HG03108 (cell line): ENCODE results near the gene WTIP.
"Not testable (repeated sequence)": the region's sequence is repeated elsewhere in the genome, so short reads cannot be mapped to it uniquely, and the experiment has no call there.

ENCODE experiments used
- ATAC-seq: cut with Tn5 transposase; IDR thresholded peaks from one replicate; pipeline ENCODE4 v1.9.1; 2021; ENCODE audit warnings: moderate library complexity; ENCODE audit not compliant: unreplicated experiment

The WTIP gene

DNA sequence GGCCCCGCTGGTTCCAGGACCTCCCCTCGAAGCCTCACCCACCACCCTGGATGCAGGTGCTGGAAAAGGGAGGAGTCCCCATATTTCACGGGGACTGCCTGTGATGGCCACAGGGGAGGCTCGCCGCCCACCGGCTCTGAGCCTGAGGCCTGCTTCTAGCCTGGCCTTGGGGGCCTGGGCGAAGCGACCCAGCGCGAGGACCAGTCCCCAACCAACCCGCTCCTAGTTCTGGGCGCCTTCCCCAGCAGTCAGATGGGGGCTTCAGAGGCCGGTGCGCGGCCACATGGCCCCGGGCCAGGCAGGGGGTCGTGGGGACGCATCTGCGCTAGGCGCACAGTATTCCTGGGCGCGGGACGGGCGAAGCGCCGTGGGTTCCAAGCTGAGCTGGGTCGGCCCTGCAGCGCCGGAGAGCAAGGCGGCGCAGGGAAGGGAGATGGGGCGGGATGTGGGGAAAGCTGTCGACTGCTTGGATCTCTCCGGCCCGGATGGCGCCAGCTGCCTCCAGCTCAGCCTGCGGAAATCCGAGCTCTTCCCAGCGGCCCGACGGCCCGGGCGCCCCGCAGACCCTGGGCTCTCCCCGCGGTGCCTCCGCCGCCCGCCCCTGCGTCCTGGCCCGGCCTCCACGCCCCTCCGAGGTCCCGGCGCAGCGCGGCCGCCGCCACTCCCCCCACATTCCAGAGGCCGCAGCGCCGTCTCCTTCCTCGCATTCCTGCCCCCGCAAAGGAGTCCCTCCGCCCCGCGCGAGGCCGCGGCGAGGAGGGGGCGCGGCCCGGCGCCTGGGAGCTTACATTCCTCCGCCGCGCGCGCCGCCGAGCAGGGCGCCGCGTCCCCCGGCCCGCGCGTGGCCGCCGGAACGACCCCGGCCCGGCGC, at the start of gene WTIP:
TSS of gene WTIP (plus strand) at position 788 of the 871 bp plus-strand sequence. CDS start 217 bp downstream, outside the sequence.
- no peak for ATAC-seq

DNA sequence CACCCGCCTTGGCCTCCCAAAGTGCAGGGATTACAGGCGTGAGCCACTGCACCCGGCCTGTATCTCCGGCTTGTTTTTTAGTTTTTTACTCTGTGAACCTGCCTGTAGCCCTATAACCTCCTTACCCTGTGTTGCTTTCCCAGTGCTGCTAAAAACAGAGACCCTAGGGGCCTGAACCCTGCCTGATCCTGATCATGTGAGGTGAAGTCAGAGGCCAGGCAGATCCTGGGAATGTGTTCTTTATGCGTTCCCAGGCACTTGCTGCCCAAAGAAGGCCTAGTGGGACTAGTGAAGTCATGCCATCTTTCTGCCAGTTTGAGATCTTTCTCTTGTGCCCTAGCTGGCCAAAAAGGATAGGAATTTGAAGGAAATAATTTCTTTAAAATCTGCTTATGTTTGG, 48.8 kb upstream of the WTIP start:
- no peak for ATAC-seq

DNA sequence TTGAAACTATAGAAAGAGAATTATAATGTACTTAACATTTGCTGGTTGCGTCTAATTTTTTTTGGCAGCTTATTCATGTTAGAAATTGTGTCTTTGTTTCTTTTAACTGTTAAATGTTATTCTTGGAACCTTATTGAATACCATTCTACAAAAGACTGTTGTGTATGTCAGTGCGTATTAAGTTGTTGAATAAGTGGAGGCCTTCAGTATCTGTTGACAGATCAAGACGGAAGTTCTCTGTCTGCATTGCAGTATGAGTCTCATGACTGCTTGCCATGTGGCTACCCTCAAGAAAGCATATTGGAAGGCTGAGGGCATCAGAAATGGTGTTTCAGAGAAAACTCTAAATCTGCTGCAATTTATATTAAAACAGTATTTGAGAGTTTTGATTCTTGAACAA, 44.8 kb upstream of the WTIP start:
- ATAC-seq: no peak

DNA sequence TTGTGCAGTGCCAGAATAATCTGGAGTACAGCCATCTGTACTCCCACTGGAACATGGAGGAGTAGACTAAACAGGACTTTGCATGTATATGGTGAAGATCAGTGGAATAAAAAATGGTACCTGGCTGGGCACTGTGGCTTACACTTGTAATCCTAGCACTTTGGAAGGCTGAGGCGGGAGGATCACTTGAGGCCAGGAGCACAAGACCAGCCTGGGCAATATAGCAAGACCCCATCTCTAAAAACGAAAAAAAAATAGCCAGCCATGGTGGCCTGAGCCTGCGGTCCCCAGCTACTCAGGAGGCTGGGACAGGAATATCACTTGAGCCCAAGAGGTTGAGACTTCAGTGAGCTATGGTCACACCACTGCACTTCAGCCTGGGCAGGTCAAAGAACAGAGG, 33.4 kb upstream of the WTIP start:
- no peak for ATAC-seq

DNA sequence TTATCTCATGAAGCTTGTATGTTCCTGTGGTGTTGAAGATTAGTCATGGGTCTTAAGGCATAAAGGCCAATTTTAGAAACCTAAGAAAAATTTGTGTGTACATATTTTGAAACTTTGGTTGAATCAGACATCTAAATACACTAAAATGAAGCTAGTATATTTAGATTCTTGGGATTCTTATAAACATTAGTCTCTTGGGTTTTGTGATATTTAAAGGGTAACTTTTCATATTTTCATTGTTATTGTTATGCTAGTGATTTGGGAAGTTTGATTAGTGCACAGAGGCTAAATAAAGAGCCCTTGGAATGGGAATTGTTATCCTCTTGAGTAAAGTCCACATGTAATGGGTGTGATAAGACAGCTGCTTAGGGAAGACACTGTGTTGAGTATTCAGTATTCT, 28.8 kb upstream of the WTIP start:
- no peak for ATAC-seq

DNA sequence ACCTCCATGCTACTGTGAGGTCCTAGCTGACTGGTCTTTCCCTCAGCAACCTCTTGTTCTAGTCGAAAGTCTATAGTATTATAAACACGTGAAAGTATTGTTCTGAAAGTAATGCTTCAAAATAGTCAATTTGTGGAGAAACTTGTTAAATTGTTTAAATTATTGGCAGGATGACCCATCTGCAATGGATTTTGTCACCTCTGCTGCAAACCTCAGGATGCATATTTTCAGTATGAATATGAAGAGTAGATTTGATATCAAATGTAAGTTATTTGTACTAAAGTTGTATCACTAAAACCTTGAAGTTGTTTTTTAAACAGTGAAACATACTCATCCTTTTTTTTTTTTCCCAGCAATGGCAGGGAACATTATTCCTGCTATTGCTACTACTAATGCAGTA, 27.5 kb upstream of the WTIP start:
- ATAC-seq: no peak

DNA sequence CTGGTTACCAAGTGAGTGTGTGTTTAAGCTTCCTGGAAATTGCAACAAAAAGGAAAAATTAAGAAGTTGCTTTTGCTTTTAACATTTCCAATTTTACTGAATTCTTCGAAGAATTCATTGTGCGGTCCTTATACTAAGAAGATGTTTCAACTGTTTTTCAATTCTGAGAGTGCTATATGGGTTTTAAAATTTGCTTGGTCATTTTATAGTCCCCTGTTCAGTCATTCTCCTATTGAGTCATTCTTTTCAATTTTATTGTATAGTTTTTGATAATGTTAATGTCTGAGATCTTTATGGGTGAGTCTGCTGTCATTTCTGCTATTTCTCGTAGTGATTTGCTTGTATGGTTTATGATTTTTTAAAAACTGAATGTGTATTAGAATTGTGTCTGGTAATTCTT, 26.9 kb upstream of the WTIP start:
- ATAC-seq: no peak

DNA sequence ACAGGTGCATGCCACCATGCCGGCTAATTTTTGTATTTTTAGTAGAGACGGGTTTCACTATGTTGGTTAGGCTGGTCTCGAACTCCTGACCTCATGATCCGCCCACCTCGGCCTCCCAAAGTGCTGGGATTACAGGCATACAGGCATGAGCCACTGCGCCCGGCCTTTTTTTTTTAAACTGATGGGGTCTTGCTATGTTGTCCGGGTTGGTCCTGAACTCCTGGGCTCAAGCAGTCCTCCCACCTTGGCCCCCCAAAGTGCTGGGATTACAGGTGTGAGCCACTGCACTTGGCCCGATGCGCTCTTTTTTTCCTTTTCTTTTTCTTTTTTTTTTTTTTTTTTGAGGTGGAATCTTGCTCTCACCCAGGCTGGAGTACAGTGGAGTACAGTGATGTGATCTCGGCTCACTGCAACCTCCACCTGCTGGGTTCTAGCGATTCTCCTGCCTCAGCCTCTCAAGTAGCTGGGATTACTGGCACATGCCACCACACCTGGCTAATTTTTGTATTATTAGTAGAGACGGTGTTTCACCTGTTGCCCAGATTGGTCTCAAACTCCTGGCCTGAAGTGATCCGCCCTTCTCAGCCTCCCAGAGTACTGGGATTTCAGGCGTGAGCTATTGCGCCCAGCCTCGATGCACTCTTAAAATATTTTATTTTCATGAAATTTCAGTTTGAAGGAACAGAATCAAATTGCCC, 25.6 kb upstream of the WTIP start:
- not testable (repeated sequence) for ATAC-seq

DNA sequence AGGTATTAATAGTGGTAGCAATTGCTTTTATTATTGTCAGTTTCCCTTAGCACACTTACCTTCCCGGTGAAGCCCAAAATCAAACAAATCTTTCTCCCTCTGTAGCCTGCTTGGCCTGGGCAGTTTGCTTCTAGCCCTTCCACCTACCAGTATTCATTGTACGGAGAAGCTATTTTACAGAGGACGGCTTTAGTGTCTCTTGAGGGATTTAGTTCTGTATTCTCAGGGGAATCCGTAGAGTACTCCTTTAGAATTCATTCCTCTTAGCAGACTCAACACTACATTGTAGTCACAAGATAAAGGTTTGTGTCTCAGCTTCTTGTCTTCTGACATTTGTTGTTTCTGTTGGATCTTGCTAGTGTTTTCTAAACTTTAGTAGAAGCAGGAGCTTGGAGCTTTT, 24.1 kb upstream of the WTIP start:
- ATAC-seq: no peak

DNA sequence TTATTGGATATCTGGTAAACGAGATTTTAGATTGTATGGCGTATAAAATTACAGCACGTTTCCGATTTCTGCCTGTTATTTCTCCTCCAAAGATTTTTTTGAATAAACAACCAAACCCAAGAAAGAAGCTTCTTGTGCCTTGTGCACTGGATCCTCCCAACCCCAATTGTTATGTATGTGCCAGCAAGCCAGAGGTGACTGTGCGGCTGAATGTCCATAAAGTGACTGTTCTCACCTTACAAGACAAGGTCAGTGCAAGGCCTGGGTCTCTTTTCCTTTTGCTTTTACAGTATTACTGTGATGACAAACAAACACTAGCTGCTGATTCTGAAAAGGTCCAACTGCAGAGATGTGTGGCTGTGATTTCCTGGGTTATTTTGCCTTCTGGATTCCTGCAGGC, 22.9 kb upstream of the WTIP start:
- no peak for ATAC-seq

DNA sequence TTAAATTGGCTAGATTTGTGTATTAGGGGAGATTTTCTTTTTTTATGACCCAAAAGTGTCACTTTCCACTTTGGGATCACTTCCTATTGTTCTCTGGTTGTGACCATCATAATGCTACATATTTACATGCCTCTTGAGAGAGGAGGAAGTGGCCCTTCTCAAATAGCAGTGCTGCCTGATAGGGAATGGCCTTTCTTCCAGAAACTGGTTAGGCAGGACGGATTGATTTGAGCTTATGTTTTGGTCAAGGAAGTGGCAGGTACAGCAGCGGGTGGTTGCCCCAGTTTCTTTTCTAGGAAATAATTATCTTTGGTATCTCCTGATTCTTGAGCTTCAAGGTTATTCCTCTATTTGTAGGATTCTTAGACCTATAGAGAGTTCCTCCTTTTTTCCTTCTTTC, 21.9 kb upstream of the WTIP start:
- ATAC-seq: no peak

DNA sequence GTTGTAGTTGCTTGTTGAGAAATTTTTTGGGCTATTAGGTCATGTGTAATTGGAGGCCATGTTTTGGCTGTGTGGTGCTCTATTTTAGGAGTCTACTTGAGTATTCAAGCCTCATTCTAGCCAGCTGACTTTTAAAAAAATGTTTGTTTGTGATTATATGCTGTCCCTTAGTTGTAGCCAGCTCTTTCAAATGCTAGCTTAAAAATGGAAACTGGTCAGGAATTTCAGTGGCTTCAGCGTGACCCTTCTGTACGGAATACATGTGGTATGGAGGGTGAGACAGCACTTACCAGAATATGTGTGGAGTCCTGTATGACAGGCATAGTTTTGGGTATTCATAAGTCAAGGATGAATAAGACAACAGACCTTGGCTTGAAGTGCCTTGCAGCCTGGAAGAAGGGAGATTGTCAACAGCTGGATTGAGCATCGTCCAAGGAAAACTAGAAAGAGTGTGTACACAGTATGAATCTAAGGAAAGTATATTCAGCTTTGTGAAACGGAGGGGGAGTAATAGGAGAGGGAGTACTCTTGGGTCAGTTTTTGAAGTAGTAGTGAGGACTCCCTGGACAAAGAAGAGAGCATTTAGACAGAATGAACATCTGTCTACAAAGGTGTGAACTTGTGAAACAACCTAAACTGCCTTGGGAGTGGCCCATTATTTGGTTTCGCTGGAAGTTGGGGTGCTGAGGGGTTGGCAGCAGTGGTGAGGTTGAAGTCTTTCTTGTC, 20.0 kb upstream of the WTIP start:
- ATAC-seq: no peak

DNA sequence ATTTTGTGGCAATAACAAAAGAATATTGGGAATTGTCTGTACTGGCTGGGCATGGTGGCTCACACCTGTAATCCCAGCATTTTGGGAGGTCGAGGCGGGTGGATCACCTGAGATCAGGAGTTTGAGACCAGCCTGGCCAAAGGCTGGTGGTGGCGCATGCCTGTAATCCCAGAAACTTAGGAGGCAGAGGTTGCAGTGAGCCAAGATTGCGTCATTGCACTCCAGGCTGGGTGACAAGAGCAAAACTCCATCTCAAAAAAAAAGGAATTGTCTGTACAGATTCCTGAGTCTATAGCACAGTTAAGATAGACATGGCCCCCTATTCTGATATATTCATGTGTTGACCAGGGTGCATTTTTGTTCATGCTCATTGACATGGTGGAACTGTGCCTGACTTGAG, 16.8 kb upstream of the WTIP start:
- ATAC-seq: not testable (repeated sequence)

DNA sequence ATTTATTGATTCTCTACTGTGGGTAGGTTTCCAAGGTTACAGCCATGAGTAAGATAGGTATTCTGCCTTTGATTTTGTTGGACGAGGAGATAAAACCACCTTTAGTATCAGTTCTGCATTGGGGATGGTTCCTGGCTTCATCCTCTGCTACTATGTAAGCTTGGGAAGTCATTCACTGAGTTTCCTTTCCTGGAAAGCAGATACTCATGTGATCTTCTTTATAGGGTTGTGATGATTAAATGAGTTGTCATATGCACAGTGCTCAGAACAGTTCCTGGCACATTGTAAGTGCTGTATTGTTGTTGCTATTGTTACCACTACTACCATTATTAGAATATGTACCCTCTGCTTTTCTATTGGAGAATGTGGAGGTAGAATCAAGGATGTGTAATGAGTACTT, 13.1 kb upstream of the WTIP start:
- ATAC-seq: no peak

DNA sequence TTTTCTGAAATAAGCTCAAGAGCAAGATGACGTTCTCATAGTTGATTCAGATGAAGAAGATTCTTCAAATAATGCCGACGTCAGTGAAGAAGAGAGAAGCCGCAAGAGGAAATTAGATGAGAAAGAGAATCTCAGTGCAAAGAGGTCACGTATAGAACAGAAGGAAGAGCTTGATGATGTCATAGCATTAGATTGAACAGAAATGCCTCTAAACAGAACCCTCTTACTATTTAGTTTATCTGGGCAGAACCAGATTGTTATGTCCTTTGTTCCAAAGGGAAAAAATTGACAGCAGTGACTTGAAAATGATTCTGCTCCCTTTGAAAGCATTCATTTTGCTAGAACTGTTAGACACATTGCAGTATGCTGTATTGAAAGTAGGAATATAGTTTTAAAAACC, 12.5 kb upstream of the WTIP start:
- ATAC-seq: not testable (repeated sequence)

DNA sequence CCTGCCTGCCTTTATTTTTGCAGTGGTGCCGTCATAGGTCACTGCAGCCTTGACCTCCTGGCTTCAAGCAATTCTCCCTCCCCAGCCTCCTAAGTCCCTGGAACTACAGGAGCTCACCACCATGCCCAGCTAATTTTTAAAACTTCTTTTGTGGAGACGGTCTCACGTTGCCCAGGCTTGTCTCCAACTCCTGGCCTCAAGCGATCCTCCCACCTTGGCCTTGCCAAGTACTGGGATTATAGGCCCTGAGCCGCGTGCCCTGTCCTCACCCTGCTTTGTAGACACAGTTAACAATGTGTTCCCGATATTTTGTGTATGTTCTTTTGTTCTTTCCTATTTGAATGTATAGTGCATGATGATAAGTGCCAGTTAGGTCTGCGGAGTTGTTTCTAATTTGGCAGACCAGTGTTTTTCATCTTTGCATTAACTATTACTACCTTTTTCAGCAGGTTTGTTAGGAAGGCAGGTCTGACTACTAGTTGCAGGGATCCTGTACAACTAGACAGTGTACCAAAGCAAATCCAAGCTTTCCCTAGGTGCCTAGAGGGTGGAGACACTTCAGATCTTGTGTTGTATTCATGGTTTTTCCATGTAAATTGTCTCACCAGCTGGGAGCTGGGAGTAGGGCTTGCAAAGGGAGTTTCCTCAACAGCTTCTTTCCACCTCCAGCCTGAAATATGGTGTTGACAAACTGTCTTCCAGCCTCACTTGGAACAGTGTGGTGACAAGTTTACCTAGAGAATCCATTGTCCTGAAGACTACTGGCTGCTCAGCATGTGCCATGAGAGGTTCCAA, 9.5 kb upstream of the WTIP start:
- ATAC-seq: no peak

DNA sequence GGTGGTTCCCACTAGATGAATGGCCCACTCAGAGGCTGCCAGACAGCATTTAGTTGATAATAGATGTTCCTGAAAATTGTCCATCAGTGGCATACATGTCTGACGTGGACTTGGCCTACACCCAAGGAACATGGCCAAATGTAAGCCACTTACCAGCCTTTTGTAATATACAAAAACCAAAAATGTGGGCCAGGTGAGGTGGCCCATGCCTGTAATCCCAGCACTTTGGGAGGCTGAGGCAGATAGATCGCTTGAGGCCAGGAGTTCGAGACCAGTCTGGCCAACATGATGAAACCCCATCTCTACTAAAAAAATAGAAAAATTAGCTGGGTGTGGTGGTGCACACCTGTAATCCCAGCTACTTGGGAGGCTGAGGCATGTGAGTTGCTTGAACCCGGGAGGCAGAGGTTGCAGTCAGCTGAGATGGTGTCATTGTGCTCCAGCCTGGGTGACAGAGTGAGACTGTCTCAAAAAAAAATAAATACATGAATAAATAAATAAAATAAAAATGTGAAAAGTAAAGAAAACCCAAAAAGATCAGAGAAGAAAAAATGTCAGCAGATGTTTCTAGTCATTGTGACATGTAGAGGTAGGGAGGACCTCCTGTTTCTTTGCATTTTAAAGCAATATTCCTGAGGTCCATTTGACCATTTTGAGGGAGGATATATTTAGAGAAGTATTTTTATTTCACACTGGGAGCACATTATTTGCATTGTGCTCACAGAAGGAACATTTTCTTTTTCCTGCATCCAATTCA, 7.1 kb upstream of the WTIP start:
- no peak for ATAC-seq

DNA sequence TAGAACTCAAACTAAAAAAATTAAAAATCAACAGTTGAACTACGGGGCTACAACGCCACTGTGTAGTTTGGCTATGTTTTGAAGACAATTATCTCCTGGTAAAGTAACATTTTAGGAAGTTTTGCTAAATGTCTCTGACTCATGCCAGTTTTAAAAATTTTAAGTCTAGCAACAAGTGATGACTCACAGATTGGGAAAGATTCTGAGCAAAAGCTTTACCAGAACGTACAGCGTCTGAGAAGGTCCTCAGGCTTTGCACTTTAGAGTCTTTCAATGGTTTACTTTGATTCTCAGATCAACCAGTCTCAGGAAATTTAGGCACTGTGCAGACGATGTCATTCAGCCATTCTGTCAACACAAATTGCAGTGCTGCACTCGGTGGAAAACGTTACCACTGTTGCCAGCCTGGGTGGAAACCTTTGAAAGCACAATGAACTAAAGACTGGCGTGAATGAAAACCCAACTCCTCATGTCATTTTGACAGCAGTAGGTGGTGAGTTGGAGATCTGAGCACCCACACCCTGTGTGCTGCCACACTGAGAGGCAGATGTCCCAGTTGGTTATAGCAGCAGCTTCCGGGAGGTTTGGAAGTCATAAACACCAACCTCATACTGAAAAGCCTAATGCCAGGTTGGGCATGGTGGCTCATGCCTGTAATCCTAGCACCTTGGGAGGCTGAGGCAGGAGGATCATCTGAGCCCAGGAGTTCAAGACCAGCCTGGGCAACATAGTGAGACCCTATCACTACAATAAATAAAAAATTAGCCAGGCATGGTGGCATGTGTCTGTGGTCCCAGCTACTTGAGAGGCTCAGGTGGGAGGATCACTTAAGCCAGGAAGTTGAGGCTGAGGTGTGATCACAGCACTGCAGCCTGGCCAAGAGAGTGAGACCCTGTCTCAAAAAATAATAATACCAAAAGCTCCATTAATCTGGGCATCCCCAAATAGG, 6.3 kb upstream of the WTIP start:
- no peak for ATAC-seq

DNA sequence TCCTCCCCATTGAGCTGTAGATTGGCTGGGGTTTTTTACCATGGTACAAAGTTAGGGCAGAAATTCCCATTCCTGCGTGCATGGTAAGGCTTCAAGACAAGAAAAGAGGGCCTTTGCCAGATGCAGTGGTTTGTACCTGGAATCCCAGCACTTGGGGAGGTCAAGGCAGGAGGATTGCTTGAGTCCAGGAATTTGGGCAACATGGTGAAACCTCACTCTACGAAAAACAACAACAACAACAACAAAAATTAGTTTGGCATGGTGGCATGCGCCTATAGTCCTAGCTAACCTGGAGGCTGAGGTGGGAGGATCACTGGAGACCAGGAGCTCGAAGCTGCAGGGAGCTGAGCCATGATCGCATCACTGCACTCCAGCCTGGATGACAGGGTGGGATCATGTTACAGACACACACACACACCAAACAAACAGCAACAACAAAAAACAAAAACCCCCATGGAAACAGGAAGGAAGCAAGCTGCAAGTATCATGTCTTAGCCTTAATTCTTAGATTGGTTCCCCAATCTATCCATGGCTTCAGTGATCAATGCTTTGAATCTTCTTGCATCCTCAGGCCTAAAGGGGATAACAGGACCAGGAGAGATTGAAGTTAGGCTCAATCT, 5.5 kb upstream of the WTIP start:
- no peak for ATAC-seq
